Middle frontal gyrus (tissue), 1 donor: ENCODE results near the gene SRGN.

ENCODE experiments used
- DNase-seq: peaks from one replicate; pipeline ENCODE4 v3.0.0-alpha.2; 2015; ENCODE audit warnings: low spot score; ENCODE audit errors: extremely low spot score

The SRGN gene

DNA sequence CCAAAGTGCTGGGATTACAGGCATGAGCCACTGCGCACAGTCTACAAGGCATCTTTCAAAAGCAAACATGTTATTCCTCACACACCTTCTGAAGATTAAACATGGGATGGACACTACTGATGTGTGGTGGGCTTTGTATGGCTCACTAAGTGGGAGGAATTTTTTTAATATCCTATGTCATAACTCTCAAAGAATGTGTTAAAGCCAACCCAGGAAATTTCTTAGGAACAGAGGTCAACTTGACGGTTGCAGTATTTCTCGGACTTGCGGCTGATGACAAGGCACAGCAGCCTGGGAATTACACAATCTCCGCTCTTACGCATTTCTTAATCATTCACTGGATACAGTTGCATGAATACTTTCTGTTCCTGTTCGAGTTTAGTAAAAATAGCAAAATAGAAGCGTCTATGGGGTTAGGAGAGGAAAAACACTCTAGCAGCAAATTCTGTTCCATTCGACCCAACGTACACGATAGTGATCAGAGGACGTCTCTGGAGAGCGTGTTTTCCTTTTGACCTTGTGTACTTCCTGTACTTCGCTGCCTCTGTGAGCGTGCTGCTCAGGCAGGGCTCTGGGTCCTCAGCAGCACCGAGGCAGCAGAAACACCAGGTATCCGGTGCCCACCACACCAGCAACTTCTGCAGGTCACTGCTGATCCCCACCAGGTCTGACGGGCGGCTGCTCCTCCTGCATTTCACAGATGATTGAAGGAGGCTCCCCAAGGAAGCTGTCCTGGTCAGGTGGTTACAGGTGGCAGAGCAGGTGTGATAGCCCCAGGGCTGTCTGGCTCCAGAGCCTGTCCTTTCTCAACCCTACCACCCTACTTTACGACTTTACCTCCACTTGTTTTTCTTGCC lies 26.4 kb upstream of the SRGN start:
- DNase-seq, result no peak

DNA sequence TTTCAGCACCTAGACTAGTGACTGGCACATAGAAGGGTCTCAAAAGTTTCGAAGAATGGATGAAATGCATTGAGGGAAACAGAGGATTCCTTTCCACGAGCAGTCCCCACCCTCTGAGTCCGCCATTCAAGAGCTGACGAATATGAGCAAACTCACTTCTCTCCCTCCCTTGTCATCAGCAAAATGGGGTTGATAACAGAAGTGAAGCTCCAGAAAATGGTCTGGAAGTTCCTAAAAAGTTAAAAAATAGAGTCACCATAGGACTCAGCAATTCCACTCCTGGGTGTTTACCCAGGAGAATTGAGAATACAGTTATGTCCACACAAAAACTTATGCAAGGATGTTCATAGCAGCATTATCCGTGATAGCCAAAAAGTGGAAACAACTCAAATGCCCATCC lies 25.0 kb upstream of the SRGN start:
- DNase-seq, result no peak

DNA sequence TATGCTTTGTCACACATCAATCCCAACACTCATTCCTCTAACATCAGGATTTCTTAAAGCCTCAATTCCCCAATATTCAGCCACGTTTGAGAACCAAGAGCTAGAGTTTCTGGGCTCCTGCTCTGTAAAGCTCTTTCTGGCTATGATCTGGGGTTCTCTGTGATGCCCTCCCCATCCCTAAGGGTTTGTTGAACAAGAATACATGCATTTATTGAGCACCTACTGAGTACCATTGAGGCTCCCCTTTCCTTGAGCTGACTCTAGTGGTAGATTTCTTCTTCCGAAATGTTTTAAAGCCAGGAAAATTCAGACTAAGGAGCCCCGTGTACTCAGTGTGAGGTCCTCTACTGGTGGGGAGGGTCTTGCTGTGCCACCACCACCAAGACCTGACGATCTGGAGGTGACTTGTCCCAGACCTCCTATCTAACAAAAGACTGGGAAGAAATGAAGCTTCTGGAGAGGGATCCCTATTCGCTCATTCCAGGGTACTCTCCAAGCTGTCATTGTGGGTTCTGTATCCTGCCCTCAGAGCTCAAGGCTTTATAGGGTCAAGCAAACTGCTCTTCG lies 23.1 kb upstream of the SRGN start:
- DNase-seq, result no peak

DNA sequence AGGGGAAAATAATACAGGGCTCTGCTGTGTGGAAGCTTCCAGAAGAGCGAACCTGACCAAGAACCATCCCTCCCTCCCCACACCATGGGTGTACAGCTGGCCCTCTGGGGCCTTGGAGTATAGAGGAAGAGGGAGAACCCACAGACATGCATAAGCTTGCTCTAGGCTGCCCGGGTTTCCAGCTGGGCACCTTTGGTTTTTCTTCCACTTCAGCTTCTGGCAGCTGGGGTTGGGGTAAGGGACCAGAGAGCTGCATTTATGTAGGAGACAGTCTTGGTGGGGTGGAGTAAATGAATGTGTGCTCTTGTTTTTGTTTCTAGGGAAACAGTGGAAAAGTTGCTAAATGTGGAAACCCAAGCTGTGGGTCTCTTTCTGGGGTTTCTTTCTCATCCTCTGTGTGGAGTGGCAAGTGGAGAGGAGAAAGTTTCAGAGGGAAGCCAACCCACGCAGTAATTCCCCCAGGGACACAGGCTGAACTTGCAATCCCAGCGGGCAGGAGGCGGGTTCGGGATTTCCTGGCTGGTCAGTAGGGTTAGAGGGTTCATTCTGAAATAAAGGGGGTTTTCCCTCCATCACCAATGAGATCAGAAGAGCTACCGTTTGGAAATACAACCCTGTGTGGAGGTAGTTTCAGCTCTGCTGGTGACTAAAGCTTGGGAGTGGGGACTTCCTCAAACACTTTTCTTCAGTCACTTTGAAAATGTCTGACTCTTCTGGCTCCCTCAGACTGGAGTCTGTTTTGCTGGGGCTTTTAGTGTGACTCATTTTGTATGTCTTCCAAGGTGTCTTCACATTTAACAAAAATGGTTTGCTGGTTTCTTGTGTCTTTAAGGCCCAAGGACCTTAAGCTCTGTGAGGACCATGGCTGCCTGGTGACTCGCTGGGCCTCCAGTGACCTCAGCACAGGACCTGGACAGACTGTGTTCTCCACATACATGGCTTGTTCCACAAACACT lies 22.2 kb upstream of the SRGN start:
- DNase-seq, result no peak

DNA sequence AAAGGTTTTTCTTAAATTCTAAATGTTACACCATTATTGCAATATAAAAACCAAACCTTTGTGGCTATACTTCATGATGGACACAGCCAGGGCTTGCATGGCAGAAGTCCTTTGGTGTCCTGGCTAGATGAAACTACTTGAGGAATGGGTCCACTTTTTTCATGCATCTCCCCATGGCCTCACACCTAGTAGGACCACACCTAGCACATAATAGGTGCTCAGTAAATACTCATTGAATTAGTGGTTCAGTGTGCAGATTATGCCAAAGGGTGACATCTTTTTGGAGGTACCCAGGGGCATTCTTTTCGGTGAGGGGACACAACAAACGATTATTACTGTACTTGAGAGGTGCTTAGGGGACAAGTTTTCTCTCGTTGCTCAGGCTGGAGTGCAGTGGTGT lies 20.7 kb upstream of the SRGN start:
- no peak for DNase-seq

- DNase-seq, result no peak
Measured at GRCh38 chr10:69068549-69068948, 19.4 kb upstream of the SRGN start.

DNA sequence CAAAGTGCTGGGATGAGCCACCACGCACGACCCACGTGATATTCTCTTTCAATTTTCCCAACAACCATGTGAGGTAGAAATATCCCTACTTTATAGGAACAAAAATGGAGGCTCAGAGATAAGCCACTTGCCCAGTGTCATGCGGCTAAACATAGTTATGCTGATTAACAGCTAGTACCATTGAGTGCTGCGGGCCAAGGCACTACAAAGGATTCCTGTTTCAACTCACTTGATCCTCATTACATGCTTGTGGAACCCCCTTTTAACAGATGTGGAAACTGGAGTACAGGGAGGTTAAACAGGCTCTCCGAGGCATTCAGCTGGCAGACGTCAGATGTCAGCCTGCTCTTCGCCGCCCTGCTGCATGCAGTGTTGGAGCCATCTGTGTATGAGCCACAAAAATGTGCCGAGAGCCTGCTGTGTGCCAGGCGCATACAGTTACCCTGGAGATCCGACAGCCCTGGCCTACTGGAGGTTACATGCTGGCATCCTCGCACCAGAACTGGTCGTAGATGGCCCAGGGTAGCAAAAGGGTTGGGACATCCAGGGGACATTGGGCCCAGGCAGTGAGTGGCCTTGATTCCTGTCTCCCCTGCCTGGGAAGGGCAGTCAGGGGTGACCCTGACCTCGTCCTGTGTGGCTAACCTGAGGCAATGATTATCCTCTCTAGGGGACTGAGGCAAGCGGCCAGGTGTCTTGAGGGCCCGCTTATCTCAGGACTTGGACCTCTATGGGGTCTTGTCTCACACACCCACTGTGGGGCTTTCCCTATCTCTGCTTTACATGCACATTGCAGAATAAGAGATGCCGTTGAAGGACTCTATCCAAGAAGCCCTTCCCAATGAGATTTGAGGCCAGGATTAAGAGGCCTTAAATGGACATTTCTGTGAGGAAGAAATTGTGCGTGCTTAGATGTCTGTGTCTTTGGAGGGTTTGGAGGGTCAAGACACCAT lies 18.5 kb upstream of the SRGN start:
- DNase-seq, result no peak

- no peak for DNase-seq
Measured at GRCh38 chr10:69070951-69071350, 17.0 kb upstream of the SRGN start.

- DNase-seq, result no peak
Measured at GRCh38 chr10:69071610-69072009, 16.3 kb upstream of the SRGN start.

GRCh38 chr10:69073026-69073425 lies 14.9 kb upstream of the SRGN start:
- no peak for DNase-seq

DNA sequence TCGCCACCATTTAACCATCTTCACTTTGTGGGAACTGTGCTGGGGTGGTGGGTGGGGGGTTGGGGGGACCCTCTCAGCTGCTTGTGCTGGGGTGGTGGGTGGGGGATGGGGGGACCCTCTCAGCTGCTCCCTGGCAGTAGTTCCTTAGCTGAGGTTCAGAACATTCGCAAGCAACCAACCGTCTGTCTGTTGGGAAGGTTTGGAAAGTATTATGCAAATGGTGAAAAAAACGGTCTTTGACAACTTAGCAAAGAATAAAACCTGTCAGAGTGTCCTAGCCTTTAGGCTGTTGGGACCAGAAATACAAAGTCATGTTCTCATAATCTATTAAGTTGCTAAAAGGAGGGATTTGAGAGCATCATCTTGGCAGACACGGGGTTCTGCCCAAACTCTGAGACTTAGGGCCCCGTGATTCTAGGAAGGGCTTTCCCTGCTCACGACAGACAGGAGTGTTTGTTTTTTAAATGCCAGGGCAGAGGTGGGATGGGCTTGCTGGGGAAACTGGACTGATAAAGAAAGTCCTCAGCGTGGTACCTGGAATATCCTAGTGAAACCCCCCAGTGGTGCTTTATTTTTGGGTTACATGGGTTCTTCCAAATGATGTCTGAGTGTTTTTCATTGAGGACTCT lies 14.1 kb upstream of the SRGN start:
- DNase-seq, result no peak

DNA sequence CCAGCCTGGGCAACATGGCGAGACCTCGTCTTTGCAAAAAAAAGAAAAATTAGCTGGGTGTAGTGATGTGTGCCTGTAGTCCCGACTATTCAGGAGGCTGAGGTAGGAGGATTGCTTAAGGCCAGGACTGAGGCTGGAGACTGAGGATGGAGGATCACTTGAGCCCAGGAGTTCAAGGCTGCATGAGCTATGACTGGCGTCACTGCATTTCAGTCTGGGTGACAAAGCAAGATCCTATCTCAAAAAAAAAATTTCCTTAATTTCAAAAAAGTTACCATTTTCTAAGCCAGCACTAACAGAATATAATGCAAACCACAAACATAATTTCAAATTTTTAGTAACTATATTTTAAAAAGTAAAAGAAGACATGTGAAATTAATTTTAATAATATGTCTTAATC lies 13.4 kb upstream of the SRGN start:
- DNase-seq, result no peak

DNA sequence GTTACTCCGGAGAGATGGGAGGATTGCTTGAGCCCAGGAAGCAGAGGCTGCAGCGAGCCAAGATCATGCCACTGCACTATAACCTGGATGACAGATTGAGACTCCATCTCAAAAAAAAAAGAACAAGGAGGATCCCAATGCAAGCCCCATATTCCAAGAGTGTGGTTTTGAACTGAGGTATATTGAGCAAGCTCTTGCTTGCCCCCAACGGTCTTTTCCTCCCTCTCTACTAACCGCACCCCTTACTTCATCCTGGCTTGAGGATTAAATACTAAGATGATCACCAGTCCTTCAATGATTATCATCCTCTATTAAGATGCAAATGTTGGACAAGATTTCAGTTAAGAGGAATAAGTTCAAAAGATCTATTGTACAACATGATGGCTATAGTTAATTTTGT lies 12.5 kb upstream of the SRGN start:
- no peak for DNase-seq

DNA sequence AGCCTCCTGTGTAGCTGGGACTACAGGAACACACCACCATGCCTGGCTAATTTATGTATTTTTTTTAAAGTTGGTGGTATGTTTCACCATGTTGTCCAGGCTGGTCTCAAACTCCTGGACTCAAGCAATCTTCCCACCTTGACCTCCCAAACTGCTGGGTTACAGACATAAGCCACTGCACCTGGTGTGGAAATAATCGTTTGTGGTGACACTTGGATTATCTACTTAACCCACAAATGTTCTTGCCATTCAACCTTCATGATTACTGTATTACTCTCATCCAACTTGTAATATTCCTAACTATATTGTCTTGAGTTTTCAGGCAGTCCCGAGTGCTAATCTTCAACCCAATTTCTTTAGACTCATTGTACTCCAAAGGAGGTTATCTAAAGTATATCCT lies 9.6 kb upstream of the SRGN start:
- no peak for DNase-seq

GRCh38 chr10:69080226-69080625 lies 7.7 kb upstream of the SRGN start:
- DNase-seq, result no peak

GRCh38 chr10:69086001-69086509 lies 1.8 kb upstream of the SRGN start:
- DNase-seq, result no peak

DNA sequence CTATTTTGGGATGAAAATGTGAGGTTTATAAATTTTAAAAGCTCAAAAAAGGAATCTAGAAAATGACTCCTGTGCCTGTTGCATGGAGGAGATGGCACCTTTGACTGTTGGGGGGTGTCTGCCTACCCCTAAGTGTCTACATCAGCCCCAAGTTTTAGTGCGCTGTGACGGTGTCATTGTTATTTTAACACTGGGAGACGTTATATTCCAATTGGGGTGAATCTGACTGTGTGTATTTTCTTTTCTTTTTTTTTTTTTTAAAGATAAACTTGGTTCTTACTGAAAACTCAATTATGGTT lies 517 bp downstream of the SRGN start:
- DNase-seq, result no peak

DNA sequence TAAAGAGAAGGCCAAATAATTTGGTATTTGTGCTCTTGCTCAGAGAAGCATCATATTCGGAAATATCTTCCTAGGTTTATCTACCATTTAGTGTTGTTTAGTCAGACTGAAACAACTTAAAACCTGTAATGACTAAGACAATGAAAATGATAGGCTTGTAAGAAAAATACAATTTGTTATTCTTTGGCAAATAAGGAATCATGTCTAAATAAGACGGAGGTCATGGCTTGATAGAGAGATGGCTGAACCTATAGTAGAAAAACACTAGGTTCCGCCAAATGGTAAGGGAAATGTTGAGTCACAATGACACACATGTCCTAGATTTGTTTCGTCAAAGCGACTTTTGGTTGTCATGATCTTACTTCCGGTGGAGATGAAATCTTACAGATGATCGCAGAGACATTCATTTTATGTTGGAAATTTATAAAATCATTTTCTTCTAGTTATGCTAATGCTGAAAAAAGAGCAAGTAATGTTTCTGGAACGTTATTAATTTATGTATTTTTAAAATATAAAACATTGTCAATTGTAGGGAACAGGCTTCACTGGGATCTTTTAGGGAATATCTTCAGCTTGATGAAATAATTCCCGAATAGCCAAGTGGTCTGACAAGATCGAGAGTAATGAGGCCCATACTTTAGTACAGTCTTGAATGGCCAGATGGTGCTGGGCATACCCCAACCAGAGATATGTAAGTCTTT lies 1.0 kb downstream of the SRGN start:
- no peak for DNase-seq

DNA sequence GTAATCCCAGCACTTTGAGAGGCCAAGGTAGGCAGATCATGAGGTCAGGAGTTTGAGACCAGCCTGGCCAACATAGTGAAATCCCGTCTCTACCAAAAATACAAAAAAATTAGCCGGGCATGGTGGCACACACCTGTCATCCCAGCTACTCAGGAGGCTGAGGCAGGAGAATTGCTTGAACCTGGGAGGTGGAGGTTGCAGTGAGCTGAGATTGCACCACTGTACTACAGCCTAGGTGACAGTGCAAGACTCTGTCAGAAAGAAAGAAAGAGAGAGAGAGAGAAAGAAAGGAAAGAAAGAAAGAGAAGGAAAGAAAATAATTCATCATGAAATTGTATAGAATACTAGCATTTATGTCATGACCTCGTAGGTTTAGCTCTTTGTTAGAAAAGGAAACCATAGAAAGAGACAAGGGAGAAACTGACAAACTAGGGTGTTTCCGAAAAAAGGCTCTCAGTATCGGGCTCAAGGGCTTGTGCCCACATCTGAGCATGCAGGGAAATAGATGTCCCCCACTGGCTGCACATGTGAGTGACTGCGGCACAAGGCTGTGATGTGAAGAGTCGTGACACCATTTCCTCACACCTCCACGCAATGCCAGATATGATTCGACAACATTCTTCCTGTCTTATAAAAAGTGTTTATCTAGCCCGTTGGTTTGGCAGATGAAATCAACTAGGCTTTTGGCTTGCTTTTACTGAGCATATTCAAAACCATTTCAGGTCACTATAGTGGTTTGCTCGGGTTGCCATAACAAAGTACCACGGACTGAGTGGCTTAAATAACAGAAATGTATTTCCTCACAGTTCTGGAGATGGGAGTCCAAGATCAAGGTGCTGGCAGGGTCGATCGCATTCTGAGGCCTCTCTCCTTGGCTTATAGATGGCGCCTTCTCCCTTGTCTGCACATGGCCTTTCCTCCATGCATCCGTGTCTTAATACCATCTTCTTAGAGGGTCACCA lies 2.0 kb downstream of the SRGN start:
- DNase-seq, result no peak
